Karpas-422 (cell line): ENCODE data around the gene HIVEP1. TPM values are rescaled to one million over a fixed set of nuclear protein-coding genes. Genes with fewer than 3 reads are reported as not detected.

Source experiments
- DNase-seq: peaks from one replicate; pipeline ENCODE4 v3.0.0-alpha.2; 2015
- H2AFZ ChIP-seq: fragments of 200-600 bp; sonication (generic); 2 replicates; pipeline ENCODE4 v1.6.1; 2014; ENCODE audit warnings: antibody characterized with exemption, low read length, mixed read lengths
- H3K27ac ChIP-seq: fragments of 200-600 bp; sonication (generic); 2 replicates; pipeline ENCODE4 v1.5.1; 2014; ENCODE audit warnings: mild to moderate bottlenecking, low read length, moderate library complexity
- H3K27me3 ChIP-seq: fragments of 200-600 bp; sonication (generic); 2 replicates; pipeline ENCODE4 v1.6.1; 2014; ENCODE audit warnings: low read length, mixed read lengths
- H3K36me3 ChIP-seq: fragments of 200-600 bp; sonication (generic); 2 replicates; pipeline ENCODE4 v1.6.1; 2014; ENCODE audit warnings: low read length, mixed read lengths; ENCODE audit not compliant: insufficient read depth
- H3K4me1 ChIP-seq: fragments of 200-600 bp; sonication (generic); 2 replicates; pipeline ENCODE4 v1.6.1; 2014; ENCODE audit warnings: mild to moderate bottlenecking, low read length, mixed read lengths
- H3K4me2 ChIP-seq: fragments of 200-600 bp; sonication (generic); 2 replicates; pipeline ENCODE4 v1.6.1; 2014; ENCODE audit warnings: low read length, low read depth, mild to moderate bottlenecking; ENCODE audit not compliant: poor library complexity, severe bottlenecking
- H3K4me3 ChIP-seq: fragments of 200-600 bp; sonication (generic); 2 replicates; pipeline ENCODE4 v1.5.1; 2014; ENCODE audit warnings: mild to moderate bottlenecking, antibody characterized with exemption, low read length, mixed read lengths
- H3K79me2 ChIP-seq: fragments of 200-600 bp; sonication (generic); 2 replicates; pipeline ENCODE4 v1.6.1; 2014; ENCODE audit warnings: mild to moderate bottlenecking, low read length, mixed read lengths
- H3K9ac ChIP-seq: fragments of 200-600 bp; sonication (generic); 2 replicates; pipeline ENCODE4 v1.6.0; 2014; ENCODE audit warnings: low read length
- H3K9me2 ChIP-seq: fragments of 200-600 bp; sonication (generic), shearing (Covaris generic); replicated peaks from 2 replicates; pipeline ENCODE4 v1.6.0; 2014; ENCODE audit warnings: mild to moderate bottlenecking, low read length, moderate library complexity; ENCODE audit not compliant: insufficient read depth
- H3K9me3 ChIP-seq: fragments of 300-700, 200-600 bp; sonication (generic); 2 replicates; pipeline ENCODE4 v1.6.1; 2014; ENCODE audit warnings: low read length, mixed read lengths
- H4K20me1 ChIP-seq: fragments of 200-600 bp; sonication (generic); 2 replicates; pipeline ENCODE4 v1.6.1; 2014; ENCODE audit warnings: mild to moderate bottlenecking, antibody characterized with exemption, low read length, low read depth; ENCODE audit not compliant: insufficient read depth
- total RNA-seq: library from RNA; depleted of rRNA; stranded (reverse); fragments of >200 nt; shearing (Covaris generic); gene quantifications from 2 replicates; pipeline ENCODE4 v1.2.3, GENCODE V29; 2014; ENCODE audit warnings: low replicate concordance

Gene HIVEP1
- total RNA-seq, 1 experiment from 2014 or later, result 40.8 TPM

- peak; percentile 64 for DNase-seq
- Histone ChIP-seq H3K36me3 (no peaks in the 10 kb centered on the region), H2AFZ (no peak overlapping the region), H3K9me3 (no peaks in the 10 kb centered on the region), H3K4me3 (no peak overlapping the region), H3K9ac (no peak overlapping the region), H3K4me1 (peaks cover 62% of the 10 kb centered on the region), H3K27ac (no peak overlapping the region), H3K79me2 (peaks cover 93% of the 10 kb centered on the region), H3K9me2 (no peaks in the 10 kb centered on the region), H4K20me1 (peaks cover 23% of the 10 kb centered on the region), H3K27me3 (no peaks in the 10 kb centered on the region), H3K4me2 (no peak overlapping the region)
These were observed 70.3 kb downstream of the HIVEP1 start for GRCh38 chr6:12082368-12082767.

GRCh38 chr6:12083302-12083701, 71.2 kb downstream of the HIVEP1 start:
- no peaks in the 10 kb centered on the region for H3K27me3 ChIP-seq
- H3K4me1 ChIP-seq, result peaks cover 71% of the 10 kb centered on the region
- no peaks in the 10 kb centered on the region for H3K9me2 ChIP-seq
- H2AFZ ChIP-seq, result no peak overlapping the region
- H3K27ac ChIP-seq, result no peak overlapping the region
- no peak for DNase-seq
- no peak overlapping the region for H3K4me2 ChIP-seq
- H3K79me2 ChIP-seq, result peaks cover 93% of the 10 kb centered on the region
- H4K20me1 ChIP-seq, result peaks cover 20% of the 10 kb centered on the region
- no peak overlapping the region for H3K9ac ChIP-seq
- H3K4me3 ChIP-seq, result no peak overlapping the region
- no peaks in the 10 kb centered on the region for H3K36me3 ChIP-seq
- no peaks in the 10 kb centered on the region for H3K9me3 ChIP-seq

DNA sequence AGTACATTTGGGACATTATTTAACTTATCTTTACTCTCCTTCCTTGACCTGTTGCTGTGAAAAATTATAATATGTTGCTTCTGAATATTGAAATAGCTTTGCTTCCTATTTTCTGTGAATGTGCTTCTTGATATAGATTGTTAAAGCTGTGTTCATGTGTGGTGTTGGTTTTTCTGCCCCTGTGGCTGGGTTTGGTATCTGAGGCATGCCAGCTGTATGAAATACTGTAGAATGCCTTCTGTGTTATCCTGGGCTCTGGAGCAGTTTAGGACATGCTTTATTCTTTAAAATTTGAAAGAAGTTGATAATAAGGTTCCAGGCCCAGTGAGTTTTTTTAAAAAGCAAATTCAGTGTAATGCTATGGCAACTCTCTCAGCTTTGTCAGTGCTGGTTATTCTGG, 71.7 kb downstream of the HIVEP1 start:
- no peak for DNase-seq
- Histone ChIP-seq H3K4me2 (no peak overlapping the region), H4K20me1 (peaks cover 20% of the 10 kb centered on the region), H3K9ac (no peak overlapping the region), H3K9me2 (no peaks in the 10 kb centered on the region), H3K79me2 (peaks cover 96% of the 10 kb centered on the region), H3K36me3 (no peaks in the 10 kb centered on the region), H3K27me3 (no peaks in the 10 kb centered on the region), H3K27ac (no peak overlapping the region), H2AFZ (no peak overlapping the region), H3K4me3 (no peak overlapping the region), H3K9me3 (no peaks in the 10 kb centered on the region), H3K4me1 (peaks cover 75% of the 10 kb centered on the region)

GRCh38 chr6:12084681-12085080, 72.6 kb downstream of the HIVEP1 start:
- Histone ChIP-seq H3K4me1 (peaks cover 74% of the 10 kb centered on the region), H3K27me3 (no peaks in the 10 kb centered on the region), H3K27ac (no peak overlapping the region), H3K4me2 (no peak overlapping the region), H2AFZ (no peak overlapping the region), H3K9ac (no peak overlapping the region), H4K20me1 (peaks cover 20% of the 10 kb centered on the region), H3K9me3 (no peaks in the 10 kb centered on the region), H3K9me2 (no peaks in the 10 kb centered on the region), H3K4me3 (no peak overlapping the region), H3K36me3 (peaks cover 5% of the 10 kb centered on the region; the same call in 1 of the 2 replicates), H3K79me2 (peaks cover 97% of the 10 kb centered on the region)
- no peak for DNase-seq

- Histone ChIP-seq H3K36me3 (peaks cover 18% of the 10 kb centered on the region; the same call in 1 of the 2 replicates), H3K4me1 (peaks cover 49% of the 10 kb centered on the region), H3K9me3 (no peaks in the 10 kb centered on the region), H2AFZ (no peak overlapping the region), H3K79me2 (peaks cover 76% of the 10 kb centered on the region), H3K4me2 (peak overlapping the region; percentile 6), H3K9ac (no peak overlapping the region; the same call in 1 of the 2 replicates), H3K4me3 (no peak overlapping the region), H4K20me1 (no peaks in the 10 kb centered on the region), H3K9me2 (no peaks in the 10 kb centered on the region), H3K27ac (0 out of 2 replicates have a peak overlapping the region, but pooled peaks have one; percentile 6), H3K27me3 (no peaks in the 10 kb centered on the region)
- DNase-seq, result no peak
These were observed 76.4 kb downstream of the HIVEP1 start for GRCh38 chr6:12088531-12088930.

DNA sequence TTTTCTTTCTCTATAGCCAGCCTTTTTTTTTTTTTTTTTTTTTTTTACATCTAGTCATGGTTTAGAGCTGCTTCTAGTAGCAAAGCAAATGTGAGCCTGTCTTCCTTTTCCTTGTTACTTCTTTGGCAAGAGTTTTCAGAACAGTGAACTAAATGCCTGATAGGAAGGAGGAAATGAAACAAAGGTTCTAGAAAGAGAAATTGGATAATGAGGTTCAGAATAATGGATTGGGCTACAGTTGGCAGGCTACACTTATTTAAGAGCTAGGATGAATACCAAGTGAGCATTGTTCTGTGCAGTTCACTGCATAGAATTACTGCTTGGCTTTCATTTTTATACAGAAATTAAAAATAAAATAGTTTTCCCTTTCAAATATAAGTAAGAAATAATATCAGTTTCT, 78.6 kb downstream of the HIVEP1 start:
- H3K9me2 ChIP-seq, result no peaks in the 10 kb centered on the region
- no peak overlapping the region for H3K9ac ChIP-seq
- no peak overlapping the region for H3K27ac ChIP-seq
- peaks cover 18% of the 10 kb centered on the region; the same call in 1 of the 2 replicates for H3K36me3 ChIP-seq
- no peak overlapping the region for H3K4me3 ChIP-seq
- no peak overlapping the region for H3K4me2 ChIP-seq
- no peak for DNase-seq
- H2AFZ ChIP-seq, result no peak overlapping the region
- H3K79me2 ChIP-seq, result peaks cover 75% of the 10 kb centered on the region
- no peaks in the 10 kb centered on the region for H4K20me1 ChIP-seq
- no peaks in the 10 kb centered on the region for H3K9me3 ChIP-seq
- no peaks in the 10 kb centered on the region for H3K27me3 ChIP-seq
- peaks cover 32% of the 10 kb centered on the region for H3K4me1 ChIP-seq

DNA sequence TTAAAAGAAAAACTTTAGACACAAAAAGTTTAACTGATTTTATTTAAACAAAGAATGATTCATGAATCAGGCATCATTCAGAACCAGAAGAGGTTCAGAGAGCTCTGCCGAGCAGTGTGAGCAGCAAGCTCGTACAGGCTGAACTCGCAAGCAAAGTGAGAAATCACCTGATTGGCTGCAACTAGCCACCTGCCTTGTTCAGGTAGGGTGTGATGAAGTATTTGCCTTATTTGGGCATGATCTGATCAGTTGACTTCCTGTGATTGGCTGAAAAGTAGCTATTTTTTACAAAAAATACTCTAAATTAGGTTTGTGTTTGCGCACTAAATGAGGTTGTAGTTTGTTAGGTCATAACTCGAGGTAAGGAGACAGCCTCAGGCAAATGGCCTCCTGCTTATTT, 80.7 kb downstream of the HIVEP1 start:
- Histone ChIP-seq H3K9ac (no peak overlapping the region), H3K79me2 (peaks cover 70% of the 10 kb centered on the region), H3K4me3 (no peak overlapping the region), H3K4me2 (no peak overlapping the region), H2AFZ (no peak overlapping the region), H4K20me1 (no peaks in the 10 kb centered on the region), H3K9me2 (no peaks in the 10 kb centered on the region), H3K27ac (no peak overlapping the region), H3K4me1 (peaks cover 29% of the 10 kb centered on the region), H3K27me3 (no peaks in the 10 kb centered on the region), H3K9me3 (no peaks in the 10 kb centered on the region), H3K36me3 (peaks cover 18% of the 10 kb centered on the region; the same call in 1 of the 2 replicates)
- no peak for DNase-seq

GRCh38 chr6:12094689-12095088, 82.6 kb downstream of the HIVEP1 start:
- Histone ChIP-seq H3K4me1 (peaks cover 17% of the 10 kb centered on the region), H3K9ac (no peak overlapping the region), H3K36me3 (0 out of 2 replicates have a peak, but pooled peaks cover 13% of the 10 kb centered on the region), H3K9me3 (no peaks in the 10 kb centered on the region), H3K79me2 (peaks cover 63% of the 10 kb centered on the region), H3K9me2 (no peaks in the 10 kb centered on the region), H3K4me3 (no peak overlapping the region), H3K27me3 (no peaks in the 10 kb centered on the region), H4K20me1 (no peaks in the 10 kb centered on the region), H3K27ac (no peak overlapping the region), H3K4me2 (no peak overlapping the region), H2AFZ (no peak overlapping the region)
- DNase-seq, result no peak
